ENCODE measurements around the gene FAM117B.

Gene FAM117B

GRCh38 chr2:202634556-202635427 lies at the start of gene FAM117B:
TSS of gene FAM117B (plus strand) at chr2:202634969. CDS start at chr2:202635188, 219 bp downstream.
- peak; percentile 90 for DNase-seq

- DNase-seq, result peak; percentile 13
Observed at GRCh38 chr2:202588647-202589581, 45.9 kb upstream of the FAM117B start.

GRCh38 chr2:202589582-202589949 lies 45.2 kb upstream of the FAM117B start:
- no peak for DNase-seq

- no peak for DNase-seq
Observed at GRCh38 chr2:202592566-202592965, 42.2 kb upstream of the FAM117B start.

GRCh38 chr2:202599105-202599504 lies 35.7 kb upstream of the FAM117B start:
- no peak for DNase-seq

GRCh38 chr2:202599911-202600310 lies 34.9 kb upstream of the FAM117B start:
- no peak for DNase-seq

GRCh38 chr2:202604699-202605098 lies 30.1 kb upstream of the FAM117B start:
- no peak for DNase-seq

- no peak for DNase-seq
Observed at GRCh38 chr2:202605174-202605573, 29.6 kb upstream of the FAM117B start.

- no peak for DNase-seq
Observed at GRCh38 chr2:202608142-202608852, 26.5 kb upstream of the FAM117B start.

- DNase-seq, result no peak
Observed at GRCh38 chr2:202609381-202610145, 25.2 kb upstream of the FAM117B start.

- no peak for DNase-seq
Observed at GRCh38 chr2:202610380-202610779, 24.4 kb upstream of the FAM117B start.

GRCh38 chr2:202612145-202612544 lies 22.6 kb upstream of the FAM117B start:
- DNase-seq, result no peak

- DNase-seq, result no peak
Observed at GRCh38 chr2:202613479-202613878, 21.3 kb upstream of the FAM117B start.

- no peak for DNase-seq
Observed at GRCh38 chr2:202624133-202624532, 10.6 kb upstream of the FAM117B start.

- no peak for DNase-seq
Observed at GRCh38 chr2:202627042-202627441, 7.7 kb upstream of the FAM117B start.

- no peak for DNase-seq
Observed at GRCh38 chr2:202628646-202629198, 6.0 kb upstream of the FAM117B start.

- DNase-seq, result no peak
Observed at GRCh38 chr2:202632682-202633290, 2.0 kb upstream of the FAM117B start.

- no peak for DNase-seq
Observed at GRCh38 chr2:202633470-202633869, 1.3 kb upstream of the FAM117B start.

- peak; percentile 37 for DNase-seq
Observed at GRCh38 chr2:202635428-202636212, 851 bp downstream of the FAM117B start.

GRCh38 chr2:202636213-202636513 lies 1.4 kb downstream of the FAM117B start:
- no peak for DNase-seq

- no peak for DNase-seq
Observed at GRCh38 chr2:202638721-202639120, 4.0 kb downstream of the FAM117B start.

All from GF-D8 (cell line).